Sigmoid colon (tissue), 7 donors: ENCODE results near the gene EXT2. TPM values are rescaled to one million over a fixed set of nuclear protein-coding genes. Genes with fewer than 3 reads are reported as not detected.

ENCODE experiments used
- DNase-seq: peaks from one replicate; pipeline ENCODE4 v3.0.0-alpha.2; 2019
- H3K27ac ChIP-seq, 4 donors: fragments of 200-600 bp; sonication (generic); one replicate each; pipeline ENCODE4 v1.5.1; 2016 to 2019; ENCODE audit warnings: mild to moderate bottlenecking in 1 of 4
- H3K27me3 ChIP-seq, 3 donors: fragments of 200-600 bp; sonication (generic); one replicate each; pipeline ENCODE4 v1.5.1; 2019; ENCODE audit warnings: mild to moderate bottlenecking in 1 of 3
- H3K36me3 ChIP-seq, 4 donors: fragments of 200-600 bp; sonication (generic); one replicate each; pipeline ENCODE4 v1.5.1; 2016 to 2019
- H3K4me1 ChIP-seq, 4 donors: fragments of 200-600 bp; sonication (generic); one replicate each; pipeline ENCODE4 v1.5.1; 2017 to 2019
- H3K4me3 ChIP-seq, 4 donors: fragments of 200-600 bp; sonication (generic); one replicate each; pipeline ENCODE4 v1.5.1; 2017 to 2019; ENCODE audit warnings: mild to moderate bottlenecking in 2 of 4, moderate library complexity in 1 of 4
- H3K9me3 ChIP-seq, 4 donors: fragments of 200-600 bp in 3 of 4; sonication (generic) in 3 of 4; one replicate each; pipeline versions ENCODE4 v1.5.1 to v1.6.1; 2013 to 2019
- EP300 ChIP-seq, 4 donors: sonication (generic); formaldehyde crosslinking; IDR thresholded peaks; one replicate each; pipeline ENCODE4 v1.6.1; 2017; ENCODE audit warnings: antibody characterized with exemption in 4 of 4
- POLR2A ChIP-seq, 2 donors: fragments of 450-650 bp; IDR thresholded peaks; one replicate each; pipeline ENCODE4 v1.6.1; 2016; ENCODE audit warnings: antibody characterized with exemption in 2 of 2, mild to moderate bottlenecking in 2 of 2, moderate library complexity in 2 of 2
- POLR2AphosphoS5 ChIP-seq, 4 donors: sonication (generic); formaldehyde crosslinking; IDR thresholded peaks; one replicate each; pipeline ENCODE4 v1.6.1; 2017; ENCODE audit warnings: antibody characterized with exemption in 4 of 4
- WGBS, 2 donors: extraction: QIAGEN DNeasy Blood & Tissue Kit; methylation state at CpG; one replicate each; pipeline ENCODE4 v1.1.7; 2013; 5-methylcytosine and 5-hydroxymethylcytosine counted together
- intact Hi-C: fragments of 100-400 bp; cut with DNase I; formaldehyde crosslinking; loops from one replicate; pipeline ENCODE4 v1.15.1; 2023
- polyA plus RNA-seq, 3 donors: library from polyadenylated mRNA; stranded (reverse); fragments of 200-250 nt; gene quantifications; one replicate each; pipeline ENCODE4 v1.2.3, GENCODE V29; 2013
- total RNA-seq, 4 donors: library from RNA; depleted of rRNA; stranded (reverse); fragments of >200 nt; gene quantifications; one replicate each; pipeline ENCODE4 v1.1.0, GENCODE V29; 2016
- TF ChIP-seq, protein P1 (sequence below), 4 experiments: fragments of 450-650 bp in 3 of 4; fragments of 200-600 bp in 1 of 4; IDR thresholded peaks; one replicate each; pipeline ENCODE4 v1.5.1; 2016 to 2019; ENCODE audit warnings: antibody characterized with exemption in 4 of 4, mild to moderate bottlenecking in 3 of 4, moderate library complexity in 2 of 4
- donor health status: healthy with polysubstance abuse.
- donor health status: Bipolar disorder and iron deficiency.
- donor health status: healthy.

EXT2 gene
- total and polyA plus RNA-seq, 7 donors = 6.6 to 68.1 (median 46.3) TPM

DNA sequence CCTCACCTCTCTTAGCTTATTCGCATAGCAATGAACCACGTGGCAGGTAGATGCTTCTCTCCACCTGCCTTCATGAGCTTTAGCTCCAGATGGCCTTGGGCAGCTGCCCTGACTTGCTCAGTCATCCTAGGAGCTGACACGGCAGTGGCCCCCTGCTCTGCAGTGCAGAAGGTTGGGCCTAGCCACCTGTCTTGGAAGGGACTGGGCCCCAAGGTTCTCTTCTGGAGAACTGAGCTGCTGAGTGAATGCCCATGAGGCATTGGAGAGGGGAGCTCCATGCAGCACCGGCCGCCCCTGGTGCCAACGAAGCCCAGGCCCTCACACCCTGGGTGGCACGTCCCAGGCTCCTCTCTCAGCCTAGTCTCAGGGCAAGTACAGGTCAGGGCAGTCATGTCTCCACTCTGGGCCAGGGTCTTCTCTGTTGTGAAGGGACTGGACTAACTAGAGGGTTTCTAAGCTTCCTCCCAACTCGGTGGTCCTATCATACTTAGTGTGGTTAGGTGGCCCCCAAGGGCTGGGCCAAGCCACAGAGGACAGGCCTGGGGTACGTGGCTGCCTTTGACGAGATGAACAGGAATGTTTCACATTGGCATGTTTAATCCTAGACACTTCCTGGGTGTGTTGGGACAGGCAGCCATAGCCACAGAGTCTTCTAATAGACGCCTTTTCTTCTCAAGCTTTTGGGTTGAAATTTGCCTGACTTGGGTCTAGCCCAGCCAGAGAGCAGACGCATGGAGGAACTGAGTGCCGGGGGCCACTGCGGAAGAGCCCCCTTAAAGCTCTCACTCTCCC lies 166.5 kb downstream of the EXT2 start:
- no peaks in the 10 kb centered on the region for H3K9me3 ChIP-seq
- H3K4me1 ChIP-seq = no peaks in the 10 kb centered on the region
- no peaks in the 10 kb centered on the region for H3K36me3 ChIP-seq
- WGBS, 2 donors = 86 to 88% methylated on average over 14 of the region's 14 CpGs
- DNase-seq = no peak
- intact Hi-C loops = no loop called here
- H3K4me3 ChIP-seq = no peak overlapping the region
- H3K27ac ChIP-seq = no peak overlapping the region
- peaks cover 0 to 20% (median 0%) of the 10 kb centered on the region in 3 donors for H3K27me3 ChIP-seq
- TF ChIP-seq, protein P1, sequence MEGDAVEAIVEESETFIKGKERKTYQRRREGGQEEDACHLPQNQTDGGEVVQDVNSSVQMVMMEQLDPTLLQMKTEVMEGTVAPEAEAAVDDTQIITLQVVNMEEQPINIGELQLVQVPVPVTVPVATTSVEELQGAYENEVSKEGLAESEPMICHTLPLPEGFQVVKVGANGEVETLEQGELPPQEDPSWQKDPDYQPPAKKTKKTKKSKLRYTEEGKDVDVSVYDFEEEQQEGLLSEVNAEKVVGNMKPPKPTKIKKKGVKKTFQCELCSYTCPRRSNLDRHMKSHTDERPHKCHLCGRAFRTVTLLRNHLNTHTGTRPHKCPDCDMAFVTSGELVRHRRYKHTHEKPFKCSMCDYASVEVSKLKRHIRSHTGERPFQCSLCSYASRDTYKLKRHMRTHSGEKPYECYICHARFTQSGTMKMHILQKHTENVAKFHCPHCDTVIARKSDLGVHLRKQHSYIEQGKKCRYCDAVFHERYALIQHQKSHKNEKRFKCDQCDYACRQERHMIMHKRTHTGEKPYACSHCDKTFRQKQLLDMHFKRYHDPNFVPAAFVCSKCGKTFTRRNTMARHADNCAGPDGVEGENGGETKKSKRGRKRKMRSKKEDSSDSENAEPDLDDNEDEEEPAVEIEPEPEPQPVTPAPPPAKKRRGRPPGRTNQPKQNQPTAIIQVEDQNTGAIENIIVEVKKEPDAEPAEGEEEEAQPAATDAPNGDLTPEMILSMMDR (IDR thresholded peaks at IDR 0.05) = no peak
- TF ChIP-seq POLR2AphosphoS5 (IDR thresholded peaks at IDR 0.05) (no peak), POLR2A (IDR thresholded peaks at IDR 0.05) (no peak), EP300 (IDR thresholded peaks at IDR 0.05) (no peak)

GRCh38 chr11:44263738-44264437 lies 168.4 kb downstream of the EXT2 start:
- WGBS, 2 donors = 79 to 86% methylated on average over 20 of the region's 20 CpGs
- no peak for TF ChIP-seq EP300 (IDR thresholded peaks at IDR 0.05)
- TF ChIP-seq POLR2AphosphoS5 (IDR thresholded peaks at IDR 0.05) = no peak
- TF ChIP-seq, protein P1 (IDR thresholded peaks at IDR 0.05) = no peak
- no peak for TF ChIP-seq POLR2A (IDR thresholded peaks at IDR 0.05)
- Histone ChIP-seq H3K27ac (no peak overlapping the region), H3K27me3 (peaks cover 0 to 20% (median 0%) of the 10 kb centered on the region in 3 donors), H3K36me3 (no peaks in the 10 kb centered on the region), H3K4me3 (no peak overlapping the region), H3K4me1 (no peaks in the 10 kb centered on the region), H3K9me3 (no peaks in the 10 kb centered on the region)
- DNase-seq = no peak
- intact Hi-C loops = no loop called here

DNA sequence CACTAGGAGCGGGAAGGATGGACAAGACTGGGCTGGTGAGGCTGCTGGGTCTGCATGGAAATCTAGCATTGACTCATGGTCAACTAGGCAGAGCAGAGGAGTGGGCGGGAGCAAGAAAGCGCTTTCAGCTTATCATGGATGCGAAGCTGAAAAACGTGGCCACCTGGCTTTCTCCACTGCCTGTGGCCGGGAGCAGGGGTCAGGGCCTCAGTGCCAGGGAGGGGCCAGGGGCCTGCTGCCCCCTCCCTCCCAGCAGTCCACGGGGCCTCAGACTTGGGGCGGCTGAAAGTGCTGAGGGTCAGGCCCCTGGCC lies 168.9 kb downstream of the EXT2 start:
- Histone ChIP-seq H3K27ac (no peak overlapping the region), H3K36me3 (no peaks in the 10 kb centered on the region), H3K27me3 (peaks cover 0 to 20% (median 0%) of the 10 kb centered on the region in 3 donors), H3K4me1 (no peaks in the 10 kb centered on the region), H3K4me3 (no peak overlapping the region), H3K9me3 (no peaks in the 10 kb centered on the region)
- 70 to 81% methylated on average over 8 of the region's 8 CpGs for WGBS, 2 donors
- DNase-seq = no peak
- TF ChIP-seq, protein P1 (IDR thresholded peaks at IDR 0.05) = no peak
- TF ChIP-seq POLR2A (IDR thresholded peaks at IDR 0.05) (no peak), POLR2AphosphoS5 (IDR thresholded peaks at IDR 0.05) (no peak), EP300 (IDR thresholded peaks at IDR 0.05) (no peak)
- intact Hi-C loops = no loop called here

- 85 to 87% methylated on average over 22 of the region's 22 CpGs for WGBS, 2 donors
- H3K9me3 ChIP-seq = no peaks in the 10 kb centered on the region
- no peak for DNase-seq
- peaks cover 0 to 20% (median 0%) of the 10 kb centered on the region in 3 donors for H3K27me3 ChIP-seq
- H3K4me3 ChIP-seq = no peak overlapping the region
- H3K27ac ChIP-seq = no peak overlapping the region
- H3K4me1 ChIP-seq = no peaks in the 10 kb centered on the region
- intact Hi-C loops = no loop called here
- H3K36me3 ChIP-seq = no peaks in the 10 kb centered on the region
- TF ChIP-seq, protein P1 (IDR thresholded peaks at IDR 0.05) = no peak
- no peak for TF ChIP-seq EP300 (IDR thresholded peaks at IDR 0.05)
- TF ChIP-seq POLR2AphosphoS5 (IDR thresholded peaks at IDR 0.05) = no peak
- no peak for TF ChIP-seq POLR2A (IDR thresholded peaks at IDR 0.05)
Measured at GRCh38 chr11:44264761-44265160, 169.3 kb downstream of the EXT2 start.
